Endothelial cell of umbilical vein (primary cell): ENCODE measurements around the gene NXF1. TPM values are rescaled to one million over a fixed set of nuclear protein-coding genes. Genes with fewer than 3 reads are reported as not detected.

Experiments used
- BruUV-seq: library from RNA; stranded (reverse); fragments of 400-500 nt; replicated peaks from 2 replicates; lab custom pipeline; 2021; lab: Mats Ljungman, UMichigan
- CTCF ChIA-PET: fragments of 300-600, 350-600 bp; sonication (Branson Sonifier 250); formaldehyde crosslinking; loops from one replicate; lab custom pipeline; 2021; ENCODE audit warnings: antibody characterized with exemption, inconsistent platforms; lab: Charles Lee
- POLR2A ChIA-PET: fragments of 300-600, 350-600 bp; sonication (Branson Sonifier 250); formaldehyde crosslinking; loops from one replicate; lab custom pipeline; 2021; ENCODE audit warnings: antibody characterized with exemption, inconsistent platforms; lab: Charles Lee
- DNase-seq: peaks from one replicate; pipeline ENCODE4 v3.0.0-alpha.2; 2011; ENCODE audit warnings: low read depth, low spot score
- FAIRE-seq: peaks from 2 replicates; lab custom pipeline; 2011; peaks lifted over from hg19 to GRCh38; lab: Jason Lieb, UNC
- H2AFZ ChIP-seq: 2 replicates; pipeline ENCODE4 v1.6.0; 2012; ENCODE audit warnings: low read depth, low read length, control low read depth, inconsistent platforms
- H3K27ac ChIP-seq: 2 replicates; pipeline ENCODE4 v1.5.1; 2011; ENCODE audit warnings: low read depth, mild to moderate bottlenecking, control low read depth, low read length, moderate library complexity; ENCODE audit not compliant: insufficient read depth
- H3K27me3 ChIP-seq, 2 experiments: 2 replicates each; pipeline versions ENCODE4 v1.6.0 to v1.6.1; 2011; ENCODE audit warnings: low read length in 2 of 2, mixed read lengths in 1 of 2; ENCODE audit not compliant: control insufficient read depth in 2 of 2, insufficient read depth in 2 of 2
- H3K36me3 ChIP-seq, 2 experiments: 2 replicates in 1 of 2; 3 replicates in 1 of 2; pipeline ENCODE4 v1.5.1; 2011; ENCODE audit warnings: low read length in 2 of 2, mild to moderate bottlenecking in 1 of 2, moderate library complexity in 1 of 2; ENCODE audit not compliant: control insufficient read depth in 2 of 2, insufficient read depth in 2 of 2; ENCODE audit errors: extremely low read depth in 1 of 2
- H3K4me1 ChIP-seq: 3 replicates; pipeline ENCODE4 v1.5.1; 2011; ENCODE audit warnings: mild to moderate bottlenecking, low read length; ENCODE audit not compliant: control insufficient read depth, insufficient read depth; ENCODE audit errors: extremely low read depth
- H3K4me2 ChIP-seq: 2 replicates; pipeline ENCODE4 v1.6.1; 2011; ENCODE audit warnings: low read length, control low read depth, mixed read lengths; ENCODE audit not compliant: insufficient read depth
- H3K4me3 ChIP-seq, 3 experiments: fragments of 200-600 bp in 1 of 3; sonication (generic), shearing (Covaris generic) in 1 of 3; replicated peaks in 1 of 3; 2 replicates each; pipeline ENCODE4 v1.5.1; 2011 to 2016; ENCODE audit warnings: control low read depth in 3 of 3, low read length in 3 of 3, mild to moderate bottlenecking in 2 of 3, inconsistent platforms in 1 of 3, low read depth in 1 of 3, moderate library complexity in 1 of 3; ENCODE audit not compliant: insufficient read depth in 1 of 3
- H3K79me2 ChIP-seq: 2 replicates; pipeline ENCODE4 v1.6.0; 2012; ENCODE audit warnings: low read length, inconsistent platforms; ENCODE audit not compliant: control insufficient read depth, insufficient read depth
- H3K9ac ChIP-seq: replicated peaks from 2 replicates; pipeline ENCODE3; 2011; ENCODE audit warnings: low read length, control low read depth; ENCODE audit not compliant: insufficient read depth; ENCODE audit errors: extremely low read depth
- H3K9me1 ChIP-seq: replicated peaks from 3 replicates; pipeline ENCODE4 v1.6.0; 2011; ENCODE audit warnings: mild to moderate bottlenecking, low read length; ENCODE audit not compliant: control insufficient read depth, insufficient read depth; ENCODE audit errors: extremely low read depth
- H3K9me3 ChIP-seq: replicated peaks from 2 replicates; pipeline ENCODE4 v1.5.1; 2012; ENCODE audit warnings: low read length, inconsistent platforms; ENCODE audit not compliant: control insufficient read depth, insufficient read depth
- H4K20me1 ChIP-seq: replicated peaks from 2 replicates; pipeline ENCODE3; 2011; ENCODE audit warnings: mild to moderate bottlenecking, low read length; ENCODE audit not compliant: control insufficient read depth, insufficient read depth; ENCODE audit errors: extremely low read depth
- FOS ChIP-seq: IDR thresholded peaks from 2 replicates; pipeline ENCODE4 v1.6.1; 2011; ENCODE audit warnings: mild to moderate bottlenecking, low read length, moderate library complexity, borderline replicate concordance; ENCODE audit not compliant: insufficient read depth
- MYC ChIP-seq: IDR thresholded peaks from one replicate; pipeline ENCODE4 v1.6.1; 2011; ENCODE audit warnings: mild to moderate bottlenecking, low read depth, low read length
- POLR2A ChIP-seq: IDR thresholded peaks from 2 replicates; pipeline ENCODE4 v1.6.1; 2012; ENCODE audit warnings: low read depth, mild to moderate bottlenecking, control low read depth, low read length
- dilution Hi-C: fragments of 300-500 bp; cut with MboI; formaldehyde crosslinking; loops from one replicate; pipeline ENCODE4 v1.15.0; 2019; ENCODE audit warnings: low sequenced_read_pairs; ENCODE audit not compliant: extremely low pct_ligation_motif_present
- intact Hi-C: fragments of 100-400 bp; cut with micrococcal nuclease; formaldehyde crosslinking; loops from one replicate; pipeline ENCODE4 v1.10.0; 2022
- polyA plus RNA-seq, 4 experiments: library from polyadenylated mRNA; depleted of rRNA in 3 of 4; stranded (reverse) in 3 of 4; unstranded in 1 of 4; fragments of >200 nt; gene quantifications; 2 replicates each; pipeline versions ENCODE4 v1.2.1 to v1.2.3, GENCODE V29; 2011 to 2012; ENCODE audit warnings: missing spikeins in 1 of 4
- total RNA-seq: library from RNA; stranded (reverse); gene quantifications from 2 replicates; pipeline ENCODE4 v1.2.3, GENCODE V29; 2021
- TF ChIP-seq, protein P1 (sequence below): IDR thresholded peaks from 2 replicates; pipeline ENCODE4 v1.6.1; 2011; ENCODE audit not compliant: insufficient read depth, insufficient read length

NXF1 gene
- total and polyA plus RNA-seq, 2 donors (not counting 3 experiments of a cell fraction or from before 2014, with no cell fraction given) = 74.4 to 101 TPM

DNA sequence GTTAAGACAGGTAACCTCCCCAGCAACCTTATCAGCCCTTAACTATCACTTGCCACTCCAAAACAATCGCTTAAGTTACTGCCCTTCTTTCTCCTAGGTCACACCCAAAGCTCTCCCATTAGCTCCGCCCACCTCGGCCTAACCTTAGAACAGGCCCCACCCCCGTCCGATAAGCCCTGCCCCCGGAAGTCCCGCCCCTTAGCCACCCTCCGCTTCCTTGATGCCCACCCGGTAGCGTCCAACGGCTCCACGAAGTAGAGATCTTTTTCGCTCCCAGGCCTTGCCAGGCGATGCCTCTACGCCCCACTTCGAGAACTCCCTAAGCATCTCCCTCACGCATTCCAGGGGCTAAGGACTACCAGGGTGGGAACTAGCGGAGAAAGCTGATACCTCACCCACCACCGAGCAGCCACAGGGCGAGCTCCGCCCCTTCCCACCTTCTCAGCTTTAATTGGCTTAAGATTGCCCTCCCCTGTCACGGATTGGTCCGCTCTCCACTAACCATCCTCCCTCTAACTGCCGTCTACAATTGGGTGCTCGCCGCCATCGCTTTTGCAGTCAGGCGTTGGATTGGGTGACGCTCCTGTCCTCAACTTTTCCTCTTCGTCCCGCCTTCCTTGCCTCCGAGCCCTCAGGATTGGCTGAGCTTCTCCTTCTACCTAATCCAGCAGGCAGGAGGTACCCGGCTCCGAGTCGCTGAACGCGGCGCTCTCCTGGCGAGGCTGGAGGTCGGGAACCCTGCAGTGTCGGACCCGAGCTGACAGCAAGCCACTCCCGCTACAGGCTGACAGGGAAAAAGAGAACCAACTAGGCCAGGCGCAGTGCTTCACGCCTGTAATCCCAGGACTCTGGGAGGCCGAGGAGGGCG, 51.3 kb downstream of the NXF1 start, which contains the start of gene ZBTB3:
Gene ZBTB3 (minus strand): TSS at position 425 of the 868 bp plus-strand sequence. CDS start 496 bp downstream, outside the sequence.
- Histone ChIP-seq H3K9me3 (no peaks in the 10 kb centered on the region), H3K9ac (peak within 1 kb of the TSS; percentile 66), H3K27ac (peak within 1 kb of the TSS; percentile 61), H3K36me3 (peaks cover 0 to 5% of the 10 kb centered on the region in 2 experiments), H3K27me3 (no peaks in the 10 kb centered on the region), H3K4me1 (peaks cover 5% of the 10 kb centered on the region), H3K4me2 (peak within 1 kb of the TSS; percentile 27), H4K20me1 (no peaks in the 10 kb centered on the region), H3K9me1 (no peaks in the 10 kb centered on the region), H2AFZ (peak within 1 kb of the TSS; percentile 83), H3K4me3 (peak within 1 kb of the TSS; percentile 32 to 71 (median 67)), H3K79me2 (peaks cover 10% of the 10 kb centered on the region)
- dilution Hi-C loops = no loop called here
- FAIRE-seq = peak; percentile 100
- DNase-seq = peak; percentile 100
- intact Hi-C loops = loop anchor here (1.0 to 5.0 kb wide), 3 partner anchors 7 to 1083 kb away; partner anchors contain the start of genes MARK2, POLR2G and TTC9C
- ChIA-PET POLR2A (interaction anchor here (0.9 to 2.0 kb wide), 12 partner anchors 8 to 107 kb away, joined by 3 to 22 read pairs (median 5); partner anchors contain the start of genes C11orf98, CSKMT, GANAB and HNRNPUL2), CTCF (interaction anchor here (0.7 to 2.7 kb wide), 18 partner anchors 8 to 329 kb away, joined by 3 to 26 read pairs (median 4); partner anchors contain the start of genes C11orf98, CSKMT, EEF1G and HNRNPUL2)
- no peak for TF ChIP-seq FOS
- peak; percentile 75 for TF ChIP-seq POLR2A
- no peak for TF ChIP-seq MYC
- TF ChIP-seq, protein P1, sequence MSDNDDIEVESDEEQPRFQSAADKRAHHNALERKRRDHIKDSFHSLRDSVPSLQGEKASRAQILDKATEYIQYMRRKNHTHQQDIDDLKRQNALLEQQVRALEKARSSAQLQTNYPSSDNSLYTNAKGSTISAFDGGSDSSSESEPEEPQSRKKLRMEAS = no peak
- BruUV-seq = TSS peak; percentile 19
